Keratinocyte (primary cell): ENCODE data around the gene PTTG1IP2.

Source experiments
- CTCF ChIP-seq, 3 experiments: IDR thresholded peaks in 1 of 3; conservative IDR thresholded peaks in 1 of 3; optimal IDR thresholded peaks in 1 of 3; 2 replicates in 2 of 3; 3 replicates in 1 of 3; pipeline versions ENCODE3 to v1.5.1; 2011; ENCODE audit warnings: low read length in 3 of 3, mild to moderate bottlenecking in 3 of 3, moderate library complexity in 2 of 3, control low read depth in 1 of 3, inconsistent platforms in 1 of 3; ENCODE audit not compliant: insufficient read depth in 2 of 3; ENCODE audit errors: extremely low read depth in 1 of 3
- EZH2 ChIP-seq: IDR thresholded peaks from one replicate; pipeline ENCODE4 v1.6.1; 2012; ENCODE audit warnings: inconsistent platforms, mild to moderate bottlenecking, low read length, moderate library complexity

- no peak for TF ChIP-seq CTCF (optimal IDR thresholded peaks at IDR 0.05 in 1 of 3, IDR thresholded peaks at IDR 0.05 in 1 of 3, conservative IDR thresholded peaks at IDR 0.05 in 1 of 3; ENCODE audit: extremely low read depth in 1 of 3, insufficient read depth in 2 of 3, low read length in 3 of 3)
- TF ChIP-seq EZH2, result no peak
Observed at GRCh38 chr7:90488220-90488619, 18.8 kb downstream of the PTTG1IP2 start.
